ENCODE data around the gene PCNT. TPM values are rescaled to one million over a fixed set of nuclear protein-coding genes. Genes with fewer than 3 reads are reported as not detected.

Gene PCNT
- total and polyA plus RNA-seq, 2 donors (not counting 1 experiment from before 2014, with no cell fraction given), result 20.3 to 58.1 TPM

DNA sequence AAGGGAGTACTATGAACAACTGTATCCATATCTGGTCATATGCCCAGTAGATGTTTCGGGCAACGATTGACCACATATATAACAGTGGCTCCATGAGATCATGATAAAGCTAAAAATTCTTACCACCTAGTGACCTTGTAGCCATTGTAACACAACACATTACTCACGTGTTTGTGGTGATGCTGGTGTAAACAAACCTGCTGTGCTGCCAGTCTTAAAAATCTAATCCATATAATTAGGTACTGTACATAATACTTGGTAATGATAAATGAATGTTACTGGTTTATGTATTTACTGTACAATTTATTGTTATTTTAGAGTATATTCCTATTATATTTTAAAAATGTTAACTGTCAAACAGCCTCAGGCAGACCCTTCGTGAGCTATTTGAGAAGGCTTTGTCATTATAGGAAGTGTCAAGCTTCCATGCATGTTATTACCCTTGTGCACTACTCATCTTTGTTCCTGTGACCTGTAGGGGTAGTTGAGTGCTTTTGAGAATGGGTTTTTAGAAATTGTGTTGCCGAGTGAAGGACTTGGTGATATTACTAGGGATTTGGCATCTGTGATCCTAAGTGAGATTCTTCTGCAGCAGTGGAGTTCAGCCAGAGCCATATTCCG, 158.4 kb downstream of the PCNT start:
- Histone ChIP-seq H3K27ac (ENCODE audit: low read length in 2 of 2) (no peak overlapping the region), H3K4me2 (replicated peaks; ENCODE audit: low read depth, low read length, poor library complexity, severe bottlenecking) (no peak overlapping the region), H2AFZ (ENCODE audit: insufficient read depth, low read depth, low read length, poor library complexity, severe bottlenecking) (no peak overlapping the region), H3K9ac (ENCODE audit: low read length) (no peak overlapping the region), H3K4me1 (ENCODE audit: control insufficient read depth in 2 of 2, insufficient read depth in 2 of 2, low read length in 2 of 2) (no peaks in the 10 kb centered on the region), H4K20me1 (ENCODE audit: control insufficient read depth, insufficient read depth, low read length, poor library complexity, severe bottlenecking) (no peaks in the 10 kb centered on the region), H3K79me2 (ENCODE audit: control insufficient read depth, insufficient read depth, low read length) (peaks cover 38% of the 10 kb centered on the region), H3K4me3 (ENCODE audit: control extremely low read depth in 1 of 5, extremely low read depth in 1 of 5, insufficient read depth in 1 of 5, low read depth in 2 of 5, low read length in 4 of 5) (no peak overlapping the region), H3K27me3 (replicated peaks in 1 of 4; ENCODE audit: control extremely low read depth in 1 of 4, control insufficient read depth in 3 of 4, insufficient read depth in 4 of 4, low read length in 3 of 4) (no peaks in the 10 kb centered on the region), H3K9me3 (ENCODE audit: control extremely low read depth in 1 of 3, control insufficient read depth in 2 of 3, insufficient read depth in 1 of 3, low read length in 2 of 3) (no peaks in the 10 kb centered on the region), H3K36me3 (replicated peaks in 1 of 2; ENCODE audit: control extremely low read depth in 1 of 2, control insufficient read depth in 1 of 2, extremely low read depth in 1 of 2, insufficient read depth in 2 of 2, low read length in 1 of 2) (peaks cover 0 to 16% of the 10 kb centered on the region in 2 experiments)
- POLR2A ChIA-PET, result no interaction called here
- ATAC-seq (ENCODE audit: low read depth) (no peak), DNase-seq (no peak)
- CTCF ChIA-PET, result no interaction called here
- WGBS (ENCODE audit: insufficient coverage), result 100% methylated on average over 1 of the region's 6 CpGs
- Mint-ChIP-seq H3K4me1 (no peaks in the 10 kb centered on the region), H3K27me3 (no peaks in the 10 kb centered on the region), H3K9me3 (ENCODE audit: insufficient read depth) (no peaks in the 10 kb centered on the region), H3K27ac (no peak overlapping the region), H3K4me3 (no peak overlapping the region)
- intact Hi-C loops (cut with micrococcal nuclease), result no loop called here
- no peak for TF ChIP-seq EZH2 (IDR thresholded peaks at IDR 0.05; ENCODE audit: borderline replicate concordance, insufficient read depth, low read depth, low read length, poor library complexity, severe bottlenecking)
- TF ChIP-seq, protein P1, sequence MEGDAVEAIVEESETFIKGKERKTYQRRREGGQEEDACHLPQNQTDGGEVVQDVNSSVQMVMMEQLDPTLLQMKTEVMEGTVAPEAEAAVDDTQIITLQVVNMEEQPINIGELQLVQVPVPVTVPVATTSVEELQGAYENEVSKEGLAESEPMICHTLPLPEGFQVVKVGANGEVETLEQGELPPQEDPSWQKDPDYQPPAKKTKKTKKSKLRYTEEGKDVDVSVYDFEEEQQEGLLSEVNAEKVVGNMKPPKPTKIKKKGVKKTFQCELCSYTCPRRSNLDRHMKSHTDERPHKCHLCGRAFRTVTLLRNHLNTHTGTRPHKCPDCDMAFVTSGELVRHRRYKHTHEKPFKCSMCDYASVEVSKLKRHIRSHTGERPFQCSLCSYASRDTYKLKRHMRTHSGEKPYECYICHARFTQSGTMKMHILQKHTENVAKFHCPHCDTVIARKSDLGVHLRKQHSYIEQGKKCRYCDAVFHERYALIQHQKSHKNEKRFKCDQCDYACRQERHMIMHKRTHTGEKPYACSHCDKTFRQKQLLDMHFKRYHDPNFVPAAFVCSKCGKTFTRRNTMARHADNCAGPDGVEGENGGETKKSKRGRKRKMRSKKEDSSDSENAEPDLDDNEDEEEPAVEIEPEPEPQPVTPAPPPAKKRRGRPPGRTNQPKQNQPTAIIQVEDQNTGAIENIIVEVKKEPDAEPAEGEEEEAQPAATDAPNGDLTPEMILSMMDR (IDR thresholded peaks at IDR 0.05), result no peak

- no CpG with 5 or more reads among the region's 2 CpGs for WGBS (ENCODE audit: insufficient coverage)
- no peaks in the 10 kb centered on the region for H4K20me1 ChIP-seq (ENCODE audit: control insufficient read depth, insufficient read depth, low read length, poor library complexity, severe bottlenecking)
- no peak overlapping the region for H3K27ac ChIP-seq (ENCODE audit: low read length in 2 of 2)
- no peaks in the 10 kb centered on the region for H3K4me1 ChIP-seq (ENCODE audit: control insufficient read depth in 2 of 2, insufficient read depth in 2 of 2, low read length in 2 of 2)
- intact Hi-C loops (cut with micrococcal nuclease), result no loop called here
- H3K4me3 Mint-ChIP-seq, result no peak overlapping the region
- POLR2A ChIA-PET, result no interaction called here
- no peak for TF ChIP-seq EZH2 (IDR thresholded peaks at IDR 0.05; ENCODE audit: borderline replicate concordance, insufficient read depth, low read depth, low read length, poor library complexity, severe bottlenecking)
- TF ChIP-seq, protein P1 (IDR thresholded peaks at IDR 0.05), result no peak
- no peak overlapping the region for H3K4me3 ChIP-seq (ENCODE audit: control extremely low read depth in 1 of 5, extremely low read depth in 1 of 5, insufficient read depth in 1 of 5, low read depth in 2 of 5, low read length in 4 of 5)
- no peak overlapping the region for H3K9ac ChIP-seq (ENCODE audit: low read length)
- no peak overlapping the region for H2AFZ ChIP-seq (ENCODE audit: insufficient read depth, low read depth, low read length, poor library complexity, severe bottlenecking)
- peaks cover 0 to 18% of the 10 kb centered on the region in 2 experiments for H3K36me3 ChIP-seq (replicated peaks in 1 of 2; ENCODE audit: control extremely low read depth in 1 of 2, control insufficient read depth in 1 of 2, extremely low read depth in 1 of 2, insufficient read depth in 2 of 2, low read length in 1 of 2)
- DNase-seq (no peak), ATAC-seq (ENCODE audit: low read depth) (no peak)
- H3K4me2 ChIP-seq (replicated peaks; ENCODE audit: low read depth, low read length, poor library complexity, severe bottlenecking), result no peak overlapping the region
- CTCF ChIA-PET, result no interaction called here
- no peaks in the 10 kb centered on the region for H3K9me3 ChIP-seq (ENCODE audit: control extremely low read depth in 1 of 3, control insufficient read depth in 2 of 3, insufficient read depth in 1 of 3, low read length in 2 of 3)
- H3K9me3 Mint-ChIP-seq (ENCODE audit: insufficient read depth), result no peaks in the 10 kb centered on the region
- no peaks in the 10 kb centered on the region for H3K27me3 Mint-ChIP-seq
- H3K79me2 ChIP-seq (ENCODE audit: control insufficient read depth, insufficient read depth, low read length), result peaks cover 37% of the 10 kb centered on the region
- H3K27me3 ChIP-seq (replicated peaks in 1 of 4; ENCODE audit: control extremely low read depth in 1 of 4, control insufficient read depth in 3 of 4, insufficient read depth in 4 of 4, low read length in 3 of 4), result no peaks in the 10 kb centered on the region
- H3K4me1 Mint-ChIP-seq, result no peaks in the 10 kb centered on the region
- no peak overlapping the region for H3K27ac Mint-ChIP-seq
Observed at GRCh38 chr21:46482846-46483231, 158.9 kb downstream of the PCNT start.

All from B cell (primary cell).